GM12801 (cell line): ENCODE measurements around the gene CADPS.

ENCODE experiments used
- TF ChIP-seq, protein P1 (sequence below): IDR thresholded peaks from one replicate; pipeline ENCODE4 v1.5.1; 2011; ENCODE audit warnings: control low read depth; ENCODE audit not compliant: insufficient read length; ENCODE audit errors: extremely low read depth

The CADPS gene

DNA sequence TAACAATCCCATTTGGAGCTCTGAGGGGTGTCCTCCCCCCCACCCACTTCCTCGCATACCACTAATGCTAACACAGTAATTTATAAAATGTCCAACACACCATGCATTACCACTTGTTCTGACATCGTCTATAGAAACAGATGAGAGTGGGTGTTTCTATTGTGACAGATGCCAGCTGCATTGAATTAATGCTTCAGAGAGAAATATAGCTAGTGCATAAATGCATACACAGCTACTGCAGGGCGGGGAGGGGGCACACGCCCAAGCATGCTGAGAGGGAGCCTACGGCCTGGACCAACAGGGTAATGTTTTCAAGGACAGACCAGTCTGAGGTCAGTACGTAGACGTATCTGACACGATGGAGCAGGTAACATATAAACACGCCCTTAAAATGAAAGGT lies 395.9 kb downstream of the CADPS start:
- TF ChIP-seq, protein P1, sequence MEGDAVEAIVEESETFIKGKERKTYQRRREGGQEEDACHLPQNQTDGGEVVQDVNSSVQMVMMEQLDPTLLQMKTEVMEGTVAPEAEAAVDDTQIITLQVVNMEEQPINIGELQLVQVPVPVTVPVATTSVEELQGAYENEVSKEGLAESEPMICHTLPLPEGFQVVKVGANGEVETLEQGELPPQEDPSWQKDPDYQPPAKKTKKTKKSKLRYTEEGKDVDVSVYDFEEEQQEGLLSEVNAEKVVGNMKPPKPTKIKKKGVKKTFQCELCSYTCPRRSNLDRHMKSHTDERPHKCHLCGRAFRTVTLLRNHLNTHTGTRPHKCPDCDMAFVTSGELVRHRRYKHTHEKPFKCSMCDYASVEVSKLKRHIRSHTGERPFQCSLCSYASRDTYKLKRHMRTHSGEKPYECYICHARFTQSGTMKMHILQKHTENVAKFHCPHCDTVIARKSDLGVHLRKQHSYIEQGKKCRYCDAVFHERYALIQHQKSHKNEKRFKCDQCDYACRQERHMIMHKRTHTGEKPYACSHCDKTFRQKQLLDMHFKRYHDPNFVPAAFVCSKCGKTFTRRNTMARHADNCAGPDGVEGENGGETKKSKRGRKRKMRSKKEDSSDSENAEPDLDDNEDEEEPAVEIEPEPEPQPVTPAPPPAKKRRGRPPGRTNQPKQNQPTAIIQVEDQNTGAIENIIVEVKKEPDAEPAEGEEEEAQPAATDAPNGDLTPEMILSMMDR: no peak

DNA sequence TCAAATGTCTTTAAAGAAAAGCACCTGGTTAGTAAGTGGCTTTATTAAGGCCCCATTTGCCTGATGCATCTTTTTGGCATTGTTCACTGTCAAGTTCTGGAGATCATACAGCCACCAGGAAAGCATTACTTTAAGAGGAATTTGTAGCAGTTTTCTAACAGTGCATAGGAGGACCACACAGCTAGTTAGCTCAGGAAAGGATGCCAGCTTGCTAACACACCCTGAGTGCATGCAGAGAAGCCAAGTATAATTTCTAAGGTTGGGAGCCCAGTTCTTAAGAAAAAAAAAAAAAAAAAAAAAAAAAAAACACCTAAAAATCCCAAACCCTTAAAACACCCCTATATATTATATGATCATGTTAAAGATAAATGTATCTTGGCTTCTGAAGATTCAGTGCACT lies 399.9 kb downstream of the CADPS start:
- TF ChIP-seq, protein P1: no peak

DNA sequence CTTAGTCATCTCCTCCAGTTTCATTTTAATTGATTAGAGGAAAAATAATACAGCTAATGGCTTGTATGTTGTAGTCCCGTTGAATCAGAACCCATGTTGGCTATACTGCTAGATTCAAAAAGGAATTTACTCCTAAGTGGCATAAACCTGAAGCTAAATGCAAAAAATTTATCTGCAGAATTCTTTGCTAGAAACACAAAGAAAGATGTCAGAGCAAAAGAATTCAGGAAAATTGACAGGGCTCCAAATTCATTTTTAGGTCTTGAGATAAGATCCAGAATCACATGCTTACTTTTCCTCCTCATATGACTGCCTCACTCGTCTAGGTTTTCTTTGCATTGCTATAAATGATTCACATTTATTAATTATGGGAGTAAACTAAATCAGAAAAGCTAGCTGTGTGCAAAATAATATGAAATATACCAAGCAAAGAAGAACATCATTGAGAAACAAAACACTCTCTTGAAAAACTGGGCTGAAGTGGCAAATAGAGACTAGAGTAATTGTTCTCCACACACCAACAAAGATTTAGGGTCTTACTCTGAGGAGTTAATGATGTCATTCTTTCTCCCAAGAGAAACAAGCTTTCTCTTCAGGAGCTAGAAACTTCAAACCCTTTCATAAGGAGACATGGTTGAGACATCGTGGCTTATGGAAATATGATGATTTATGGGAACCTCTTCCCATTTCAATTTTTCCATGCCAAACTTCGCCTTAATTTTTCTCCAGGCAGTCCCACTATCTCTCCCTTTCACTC lies 407.1 kb downstream of the CADPS start:
- TF ChIP-seq, protein P1: no peak

DNA sequence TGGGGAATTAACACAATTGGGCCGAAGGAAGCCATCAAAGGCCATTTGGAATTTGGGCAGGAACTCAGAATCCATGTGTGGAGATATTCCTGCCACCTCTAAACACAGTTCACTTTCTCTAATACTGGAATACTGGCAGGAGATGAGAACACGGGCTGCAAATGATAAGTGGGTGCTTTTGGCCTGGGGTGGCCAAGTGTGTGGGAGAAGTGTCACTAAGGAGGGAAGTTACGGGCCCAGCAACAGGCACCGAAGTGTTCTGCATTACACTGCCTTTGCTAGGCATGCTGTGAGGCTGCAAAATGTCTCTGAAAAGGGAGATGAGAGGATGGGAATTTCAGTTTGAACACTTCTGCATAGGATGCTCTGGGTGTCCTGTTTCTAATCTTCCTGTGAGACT lies 412.4 kb downstream of the CADPS start:
- TF ChIP-seq, protein P1: no peak

DNA sequence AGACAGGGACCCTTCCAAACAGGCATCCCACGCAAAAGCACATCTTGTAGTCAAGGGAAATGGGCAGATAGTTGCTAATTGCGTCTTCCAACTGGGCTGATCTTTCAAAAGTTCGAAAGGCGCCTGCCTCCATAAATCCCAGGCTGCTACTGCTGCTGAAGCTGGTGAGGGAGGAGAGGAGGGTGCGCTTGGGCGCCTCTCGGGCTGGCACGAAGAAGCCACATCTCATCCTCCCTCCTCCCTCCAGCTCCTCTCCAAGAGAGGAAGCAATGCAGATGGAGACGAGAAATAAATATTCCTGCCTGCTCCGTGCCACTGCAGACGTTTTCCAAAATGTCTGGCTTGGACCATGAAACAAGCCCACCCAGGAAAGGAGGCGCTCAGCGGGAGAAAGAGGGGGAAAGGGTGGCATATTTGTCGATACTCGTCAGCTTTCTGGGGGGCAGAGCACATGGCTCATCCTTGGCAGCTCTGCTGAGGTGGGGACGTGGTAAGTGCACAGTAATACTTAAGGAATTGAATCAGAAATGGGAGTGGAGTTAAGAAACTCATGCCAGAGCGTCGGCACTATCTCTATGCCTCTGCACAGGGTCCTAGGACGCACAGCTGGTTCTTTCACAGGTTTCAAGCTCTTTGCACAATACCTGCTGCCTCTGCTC lies 413.0 kb downstream of the CADPS start:
- TF ChIP-seq, protein P1: no peak

DNA sequence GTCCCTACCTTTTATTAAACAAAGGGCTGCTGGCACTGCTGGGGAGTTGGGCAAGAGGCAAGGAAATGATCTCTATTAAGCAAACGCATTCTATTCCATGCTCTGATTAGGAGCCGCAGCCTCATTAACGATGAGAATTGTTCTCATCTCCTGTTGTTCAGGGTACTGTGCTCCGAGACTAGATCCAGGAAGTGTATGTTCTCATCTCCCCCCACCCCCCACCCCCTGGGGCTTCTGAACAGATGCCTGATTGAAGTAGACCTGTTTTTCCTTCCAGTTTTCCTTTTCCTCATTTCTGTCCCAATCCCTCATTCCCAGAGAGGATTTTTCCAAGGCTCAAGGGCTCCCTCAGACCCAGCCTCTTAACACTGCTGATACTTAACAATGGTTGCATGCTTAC lies 420.3 kb downstream of the CADPS start:
- TF ChIP-seq, protein P1: no peak

DNA sequence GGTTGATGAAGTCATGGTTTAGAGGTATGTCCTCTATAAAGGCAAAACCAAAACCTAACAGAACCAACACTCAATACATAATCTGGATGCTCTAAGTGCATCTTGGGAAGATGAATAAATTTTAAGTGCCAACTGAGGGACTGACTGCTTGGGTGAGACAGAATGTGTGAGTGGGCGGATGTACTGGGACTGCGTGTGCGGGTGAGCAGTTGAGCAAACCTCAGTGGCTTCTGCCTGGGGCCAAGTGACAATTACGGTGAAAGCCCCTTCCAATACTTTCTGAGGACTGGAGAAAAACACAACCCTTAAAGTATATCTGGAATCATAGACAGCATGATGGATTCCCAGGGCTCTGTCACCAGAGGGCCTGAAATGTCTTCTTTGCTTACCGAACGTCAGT lies 421.8 kb downstream of the CADPS start:
- TF ChIP-seq, protein P1: no peak
